Smooth muscle cell of bladder (primary cell): Measurements from ENCODE around the gene TGOLN2. TPM values are rescaled to one million over a fixed set of nuclear protein-coding genes. Genes with fewer than 3 reads are reported as not detected.

Experiments
- total RNA-seq: library from RNA; depleted of rRNA; stranded (reverse); fragments of >200 nt; gene quantifications from 2 replicates; pipeline ENCODE4 v1.2.3, GENCODE V29; 2014

Gene TGOLN2
- 109 and 130 TPM in 2 replicates for total RNA-seq

GRCh38 chr2:85327822-85328617 lies at the start of gene TGOLN2:
TGOLN2 (minus strand) TSS chr2:85327989; CDS start chr2:85327962, 27 bp downstream.

GRCh38 chr2:85354286-85355072 lies 26.7 kb upstream of the TGOLN2 start, which contains the start of the genes ELMOD3 and RETSAT:
ELMOD3 (plus strand) TSS chr2:85354769; CDS start chr2:85357199, 2,430 bp downstream.
RETSAT (minus strand) TSS chr2:85354528; CDS start chr2:85354507, 21 bp downstream.

Other genes with a start within 250 kb of the TGOLN2 start
- 1.00 and 1.0 TPM in 2 replicates for gene TCF7L1, start 194.6 kb downstream of the TGOLN2 start, total RNA-seq
- 47.4 and 53.5 TPM in 2 replicates for gene RETSAT, start 26.5 kb upstream of the TGOLN2 start, total RNA-seq
- gene ELMOD3, start 26.8 kb upstream of the TGOLN2 start, total RNA-seq = 11.4 and 16.6 TPM in 2 replicates
- gene CAPG, start 82.4 kb upstream of the TGOLN2 start, total RNA-seq = 121 and 128 TPM in 2 replicates
- gene SH2D6, start 90.7 kb upstream of the TGOLN2 start, total RNA-seq = 0.14 and 0.55 TPM in 2 replicates
- gene MAT2A, start 211.2 kb upstream of the TGOLN2 start, total RNA-seq = 84.9 and 114 TPM in 2 replicates
- 45.7 and 58.6 TPM in 2 replicates for gene GGCX, start 233.5 kb upstream of the TGOLN2 start, total RNA-seq
- 1.8 and 3.0 TPM in 2 replicates for gene VAMP8, start 249.6 kb upstream of the TGOLN2 start, total RNA-seq